HepG2 (cell line): ENCODE measurements around the gene PADI1. TPM values are rescaled to one million over a fixed set of nuclear protein-coding genes. Genes with fewer than 3 reads are reported as not detected.
A peak's percentile ranks its signal among the peaks of the same experiment; 100 is the strongest.

Experiments used
- ATAC-seq: fragments of 200-7000 bp; cut with Tn5 transposase; 3 replicates; pipeline ENCODE4 v1.9.1; 2020; ENCODE audit warnings: mild to moderate bottlenecking, moderate library complexity
- Bru-seq: library from RNA; stranded (reverse); fragments of 400-500 nt; gene quantifications from one replicate; lab custom pipeline; 2021; lab: Mats Ljungman, UMichigan
- BruChase-seq, 2 experiments: library from RNA; stranded (reverse); fragments of 400-500 nt; gene quantifications; one replicate each; lab custom pipeline; 2021; lab: Mats Ljungman, UMichigan
- BruUV-seq: library from RNA; stranded (reverse); fragments of 400-500 nt; replicated peaks from 2 replicates; lab custom pipeline; 2021; lab: Mats Ljungman, UMichigan
- CTCF ChIA-PET: fragments of 300-600 bp; formaldehyde crosslinking; extraction: SDS; loops from one replicate; lab custom pipeline; 2021; ENCODE audit warnings: low total read pairs, inconsistent platforms, low intra/inter-chr PET ratio; lab: Yijun Ruan, JAX
- POLR2A ChIA-PET: fragments of 350-600 bp; sonication (Branson Sonifier 250); formaldehyde crosslinking; loops from one replicate; lab custom pipeline; 2020; ENCODE audit warnings: antibody characterized with exemption, inconsistent platforms; lab: Yijun Ruan, JAX
- DNase-seq: peaks from one replicate; pipeline ENCODE4 v3.0.0-alpha.2; 2015; ENCODE audit warnings: low spot score
- FAIRE-seq: peaks from 3 replicates; lab custom pipeline; 2011; peaks lifted over from hg19 to GRCh38; lab: Jason Lieb, UNC
- H2AFZ ChIP-seq: one replicate; pipeline ENCODE4 v1.6.1; 2011; ENCODE audit warnings: low read length, inconsistent platforms
- H3K27ac ChIP-seq: fragments of 300-600 bp; 3 replicates; pipeline ENCODE4 v1.8.0; 2011; ENCODE audit warnings: mixed run types, mild to moderate bottlenecking, mixed read lengths, low read length, inconsistent platforms; ENCODE audit not compliant: insufficient read depth; ENCODE audit errors: extremely low read length
- H3K27me3 ChIP-seq, 2 experiments: fragments of 200-600 bp in 1 of 2; 2 replicates in 1 of 2; 3 replicates in 1 of 2; pipeline versions ENCODE4 v1.6.0 to v1.8.0; 2011; ENCODE audit warnings: low read length in 2 of 2, mild to moderate bottlenecking in 2 of 2, moderate library complexity in 2 of 2, inconsistent platforms in 1 of 2; ENCODE audit not compliant: insufficient read depth in 2 of 2, control insufficient read depth in 1 of 2
- H3K36me3 ChIP-seq, 2 experiments: fragments of 200-600 bp in 1 of 2; replicated peaks in 1 of 2; 2 replicates in 1 of 2; 3 replicates in 1 of 2; pipeline versions ENCODE4 v1.5.1 to v1.8.0; 2011; ENCODE audit warnings: low read length in 2 of 2, inconsistent platforms in 1 of 2; ENCODE audit not compliant: insufficient read depth in 2 of 2, control insufficient read depth in 1 of 2
- H3K4me1 ChIP-seq: 2 replicates; pipeline ENCODE4 v1.5.1; 2012; ENCODE audit warnings: low read length, inconsistent platforms; ENCODE audit not compliant: insufficient read depth
- H3K4me2 ChIP-seq: 2 replicates; pipeline ENCODE4 v1.6.0; 2011; ENCODE audit warnings: low read depth, low read length, inconsistent platforms
- H3K4me3 ChIP-seq, 3 experiments: fragments of 200-600 bp in 1 of 3; sonication (generic), shearing (Covaris generic) in 1 of 3; replicated peaks in 1 of 3; 2 replicates each; pipeline ENCODE4 v1.5.1; 2011 to 2016; ENCODE audit warnings: low read length in 3 of 3, inconsistent platforms in 2 of 3, low read depth in 2 of 3, mild to moderate bottlenecking in 2 of 3, control low read depth in 1 of 3, mixed read lengths in 1 of 3; ENCODE audit not compliant: insufficient read depth in 1 of 3
- H3K79me2 ChIP-seq: one replicate; pipeline ENCODE4 v1.6.1; 2011; ENCODE audit warnings: low read length, inconsistent platforms; ENCODE audit not compliant: insufficient read depth
- H3K9ac ChIP-seq: 2 replicates; pipeline ENCODE4 v1.6.0; 2011; ENCODE audit warnings: mild to moderate bottlenecking, low read depth, low read length, inconsistent platforms; ENCODE audit not compliant: insufficient read depth
- H3K9me3 ChIP-seq: 2 replicates; pipeline ENCODE4 v1.5.1; 2012; ENCODE audit warnings: mild to moderate bottlenecking, low read length
- H4K20me1 ChIP-seq: 2 replicates; pipeline ENCODE4 v1.6.0; 2011; ENCODE audit warnings: inconsistent platforms, mild to moderate bottlenecking, low read length, moderate library complexity; ENCODE audit not compliant: insufficient read depth
- ATF1 ChIP-seq: IDR thresholded peaks from 2 replicates; pipeline ENCODE4 v1.6.1; 2016; ENCODE audit warnings: mild to moderate bottlenecking, control low read depth
- RERE ChIP-seq: IDR thresholded peaks from 2 replicates; pipeline ENCODE4 v1.6.1; 2016; ENCODE audit warnings: low read depth, missing genetic modification reagents, missing compliant biosample characterization
- SKIL ChIP-seq: sonication (generic); formaldehyde crosslinking; IDR thresholded peaks from 2 replicates; pipeline ENCODE4 v1.8.0; 2022; ENCODE audit warnings: missing genetic modification reagents, mild to moderate bottlenecking, moderate library complexity, borderline replicate concordance
- TEF ChIP-seq: sonication (generic); formaldehyde crosslinking; IDR thresholded peaks from 2 replicates; pipeline ENCODE4 v1.5.0; 2020; ENCODE audit warnings: missing genetic modification reagents
- ZFP1 ChIP-seq: IDR thresholded peaks from 2 replicates; pipeline ENCODE4 v1.6.1; 2016
- ZMYM3 ChIP-seq: sonication (generic); formaldehyde crosslinking; IDR thresholded peaks from 2 replicates; pipeline ENCODE4 v1.5.1; 2020; ENCODE audit warnings: mild to moderate bottlenecking, missing genetic modification reagents
- ZNF749 ChIP-seq: sonication (generic); formaldehyde crosslinking; IDR thresholded peaks from 2 replicates; pipeline ENCODE4 v1.8.0; 2022; ENCODE audit warnings: mild to moderate bottlenecking, missing genetic modification reagents, moderate library complexity, borderline replicate concordance
- WGBS: methylation state at CpG from one replicate; pipeline ENCODE4 v1.1.6; 2017; ENCODE audit warnings: low lambda C conversion rate; 5-methylcytosine and 5-hydroxymethylcytosine counted together
- in situ Hi-C: cut with HindIII; loops from 2 replicates; pipeline ENCODE4 v1.10.0; 2017; ENCODE audit warnings: low pct_unique_long_range_greater_than_20kb; ENCODE audit not compliant: extremely low pct_ligation_motif_present
- intact Hi-C: fragments of 100-400 bp; cut with micrococcal nuclease; formaldehyde crosslinking; loops from one replicate; pipeline ENCODE4 v1.10.0; 2022; ENCODE audit not compliant: unreplicated experiment
- long read RNA-seq, 2 experiments: library from RNA in 1 of 2; library from polyadenylated mRNA in 1 of 2; stranded (forward) in 1 of 2; unstranded in 1 of 2; transcript quantifications; one replicate each; pipeline ENCODE4 v2.0.0, GENCODE V29; 2019 to 2022
- polyA minus RNA-seq, 3 experiments: library from RNA; depleted of rRNA, polyadenylated mRNA; stranded (reverse); fragments of >200 nt; gene quantifications; 2 replicates each; pipeline ENCODE4 v1.2.3, GENCODE V29; 2011; ENCODE audit warnings: low replicate concordance in 1 of 3
- polyA plus RNA-seq, 8 experiments: library from polyadenylated mRNA; depleted of rRNA in 3 of 8; stranded (reverse) in 7 of 8; unstranded in 1 of 8; fragments of >200 nt; fragmentation: Illumina TruSeq in 4 of 8; extraction: Trizol in 4 of 8; gene quantifications; 2 replicates each; pipeline versions ENCODE4 v1.2.1 to v1.2.3, GENCODE V29; 2011 to 2016; ENCODE audit warnings: low read depth in 4 of 8, missing spikeins in 1 of 8, mixed read lengths in 1 of 8; ENCODE audit not compliant: insufficient read depth in 1 of 8
- total RNA-seq, 5 experiments: library from RNA; depleted of rRNA; stranded (reverse); fragments of >200 nt; fragmentation: Illumina TruSeq; extraction: Trizol; gene quantifications; 2 replicates each; pipeline ENCODE4 v1.2.3, GENCODE V29; 2016; ENCODE audit warnings: low read depth in 1 of 5

The PADI1 gene
- total RNA-seq (2016; rRNA removed; fragmentation: Illumina TruSeq; extraction: Trizol): not detected in 2 replicates
- not detected in 2 replicates for total RNA-seq (2016; cell fraction: cytosol; rRNA removed; fragmentation: Illumina TruSeq; extraction: Trizol; ENCODE audit: low read depth)
- total RNA-seq (2016; cell fraction: insoluble cytoplasmic fraction; rRNA removed; fragmentation: Illumina TruSeq; extraction: Trizol): not detected in 2 replicates
- total RNA-seq (2016; cell fraction: membrane; rRNA removed; fragmentation: Illumina TruSeq; extraction: Trizol): not detected in 2 replicates
- not detected in 2 replicates for total RNA-seq (2016; cell fraction: nucleus; rRNA removed; fragmentation: Illumina TruSeq; extraction: Trizol)
- polyA plus RNA-seq (2011; rRNA removed): not detected in 2 replicates
- polyA plus RNA-seq (2011; cell fraction: cytosol; rRNA removed): not detected in 2 replicates
- 0.05 TPM in 1 of 2 replicates, not detected in the other for polyA plus RNA-seq (2011; cell fraction: nucleus; rRNA removed)
- polyA plus RNA-seq (2012): not detected in 2 replicates
- not detected in 2 replicates for polyA plus RNA-seq (2016; cell fraction: cytosol; fragmentation: Illumina TruSeq; extraction: Trizol; ENCODE audit: low read depth)
- polyA plus RNA-seq (2016; cell fraction: insoluble cytoplasmic fraction; fragmentation: Illumina TruSeq; extraction: Trizol; ENCODE audit: low read depth): not detected in 2 replicates
- not detected in 2 replicates for polyA plus RNA-seq (2016; cell fraction: membrane; fragmentation: Illumina TruSeq; extraction: Trizol; ENCODE audit: low read depth)
- not detected in 2 replicates for polyA plus RNA-seq (2016; cell fraction: nucleus; fragmentation: Illumina TruSeq; extraction: Trizol; ENCODE audit: insufficient read depth, low read depth)
- 0.44 TPM in 1 of 2 replicates, not detected in the other for polyA minus RNA-seq (2011; rRNA and poly(A)+ RNA removed; ENCODE audit: low replicate concordance)
- polyA minus RNA-seq (2011; cell fraction: cytosol; rRNA and poly(A)+ RNA removed): not detected in 2 replicates
- not detected in 2 replicates for polyA minus RNA-seq (2011; cell fraction: nucleus; rRNA and poly(A)+ RNA removed)
- Bru-seq, nascent RNA: not detected
- not detected for BruChase-seq, experiment 1, labeled RNA remaining after a 6-hour chase
- percentile 3 among the genes with signal in this experiment for BruChase-seq, experiment 2, labeled RNA remaining after a 2-hour chase
- long read RNA-seq, experiment 1: 0 reads
- long read RNA-seq, experiment 2: 0 reads

- no peaks in the 10 kb centered on the region for H4K20me1 ChIP-seq
- H3K4me1 ChIP-seq: 0 out of 2 replicates have a peak, but pooled peaks cover 10% of the 10 kb centered on the region
- H3K36me3 ChIP-seq: no peaks in the 10 kb centered on the region
- no TSS peak for BruUV-seq
- no peaks in the 10 kb centered on the region for H3K9me3 ChIP-seq
- WGBS: 16% methylated on average over 8 of the region's 9 CpGs
- CTCF ChIA-PET: no interaction called here
- H2AFZ ChIP-seq: no peak within 1 kb of the TSS
- FAIRE-seq (no peak), DNase-seq (no peak), ATAC-seq (no peak)
- no peak within 1 kb of the TSS for H3K27ac ChIP-seq
- H3K9ac ChIP-seq: no peak within 1 kb of the TSS
- no peaks in the 10 kb centered on the region for H3K79me2 ChIP-seq
- TF ChIP-seq TEF (CRISPR knock-in tag): no peak
- TF ChIP-seq SKIL (CRISPR knock-in tag): no peak
- TF ChIP-seq ZFP1 (CRISPR knock-in tag): no peak
- no peak for TF ChIP-seq ATF1
- TF ChIP-seq RERE (CRISPR knock-in tag): no peak
- TF ChIP-seq ZNF749: no peak
- TF ChIP-seq ZMYM3 (CRISPR knock-in tag): no peak
- no peak within 1 kb of the TSS for H3K4me3 ChIP-seq
- H3K27me3 ChIP-seq: peaks cover 0 to 7% of the 10 kb centered on the region in 2 experiments; a peak in 2 of 5 replicates
- POLR2A ChIA-PET: no interaction called here
- in situ Hi-C loops (no loop called here), intact Hi-C loops (no loop called here)
- H3K4me2 ChIP-seq: no peak within 1 kb of the TSS
Observed at GRCh38 chr1:17204546-17205440, at the start of gene PADI1. Gene PADI1 (plus strand): TSS chr1:17205128. CDS start chr1:17205218, 90 bp downstream.
